ENCODE results near the gene MTFR2. TPM values are rescaled to one million over a fixed set of nuclear protein-coding genes. Genes with fewer than 3 reads are reported as not detected.

The MTFR2 gene
- polyA plus RNA-seq, 1 of the 3 experiments (the other 2 are of a cell fraction): 7.4 TPM

DNA sequence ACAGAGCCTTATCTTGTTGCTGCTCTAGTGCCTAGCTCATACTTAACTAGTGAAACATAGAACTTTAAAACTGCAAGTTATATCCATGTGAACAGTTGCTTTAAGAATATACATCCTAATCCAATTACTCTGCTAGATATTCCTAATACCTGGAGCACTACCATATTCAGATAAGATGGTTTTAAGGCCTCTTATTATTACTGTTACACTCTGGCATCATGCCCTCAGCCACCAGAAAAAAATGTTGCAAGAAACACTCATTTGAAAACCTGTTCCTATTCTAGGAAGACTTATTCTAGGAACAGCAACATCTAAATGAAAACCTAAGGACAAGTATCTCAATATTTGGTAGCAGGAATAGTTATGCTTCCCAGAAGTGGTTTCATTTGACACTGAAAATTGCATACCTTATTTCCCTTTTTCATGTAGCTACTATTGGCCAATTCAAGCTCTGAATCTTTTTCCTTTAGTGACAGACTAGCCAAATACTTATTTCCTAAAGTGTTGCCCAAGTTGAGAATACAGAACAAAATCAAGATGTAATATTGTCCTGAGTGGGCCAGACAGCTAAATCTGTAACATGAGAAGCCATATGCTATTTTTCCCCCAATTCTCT is 4.8 kb upstream of the MTFR2 start:
- H3K4me3 ChIP-seq (ENCODE audit: low read depth in 2 of 2, low read length in 1 of 2): no peak overlapping the region
- no peak overlapping the region for H2AFZ ChIP-seq (ENCODE audit: low read depth)
- no peaks in the 10 kb centered on the region for H3K27me3 ChIP-seq (ENCODE audit: insufficient read depth)
- H3K9me2 ChIP-seq: no peaks in the 10 kb centered on the region
- H3K4me2 ChIP-seq: no peak overlapping the region
- peaks cover 73% of the 10 kb centered on the region for H3F3A ChIP-seq (replicated peaks; ENCODE audit: insufficient read depth)
- no peaks in the 10 kb centered on the region for H3K9me3 ChIP-seq
- CTCF ChIA-PET: interaction anchor here (0.9 to 2.3 kb wide), 7 partner anchors 8 to 719 kb away, joined by 3 to 7 read pairs (median 4); no protein-coding TSS in a partner anchor
- H3K4me1 ChIP-seq (ENCODE audit: control insufficient read depth in 1 of 2, insufficient read depth in 2 of 2, low read depth in 1 of 2, low read length in 1 of 2): peaks cover 0 to 12% of the 10 kb centered on the region in 2 experiments; a peak in 2 of 4 replicates
- H3K36me3 ChIP-seq (replicated peaks in 1 of 2; ENCODE audit: control insufficient read depth in 1 of 2, insufficient read depth in 2 of 2, low read length in 1 of 2): peaks cover 34 to 57% of the 10 kb centered on the region in 2 experiments
- peaks cover 7% of the 10 kb centered on the region for H3K79me2 ChIP-seq (ENCODE audit: insufficient read depth)
- no peak overlapping the region for H3K9ac ChIP-seq
- no peaks in the 10 kb centered on the region; the same call in 1 of the 2 replicates for H4K20me1 ChIP-seq (ENCODE audit: insufficient read depth)
- H3K27ac ChIP-seq (ENCODE audit: low read depth in 2 of 2, low read length in 1 of 2): no peak overlapping the region
- TF ChIP-seq MEF2A (IDR thresholded peaks at IDR 0.05; ENCODE audit: borderline replicate concordance, low read depth) (no peak), SIN3A (IDR thresholded peaks at IDR 0.05; ENCODE audit: borderline replicate concordance, low read depth, low read length) (no peak), NFIC (IDR thresholded peaks at IDR 0.05; ENCODE audit: borderline replicate concordance) (no peak), IRF3 (IDR thresholded peaks at IDR 0.05; ENCODE audit: low read depth, low read length) (no peak), NRF1 (IDR thresholded peaks at IDR 0.05; ENCODE audit: low read depth, low read length) (no peak), EP300 (IDR thresholded peaks at IDR 0.05; ENCODE audit: borderline replicate concordance in 1 of 2, low read depth in 1 of 2, low read length in 1 of 2) (no peak), EZH2phosphoT487 (IDR thresholded peaks at IDR 0.05; ENCODE audit: borderline replicate concordance, low read depth) (no peak), USF1 (IDR thresholded peaks at IDR 0.05; ENCODE audit: borderline replicate concordance, low read depth) (no peak), RXRA (IDR thresholded peaks at IDR 0.05; ENCODE audit: borderline replicate concordance, low read depth) (no peak), GABPA (IDR thresholded peaks at IDR 0.05; ENCODE audit: low read depth) (no peak), ELF1 (IDR thresholded peaks at IDR 0.05) (no peak), POLR2AphosphoS5 (IDR thresholded peaks at IDR 0.05; ENCODE audit: low read depth, low read length) (no peak; the same call in 1 of the 2 replicates), CHD2 (IDR thresholded peaks at IDR 0.05; ENCODE audit: low read length, partially characterized antibody) (no peak), TAF1 (IDR thresholded peaks at IDR 0.05; ENCODE audit: borderline replicate concordance, low read depth, low read length) (no peak), TEAD4 (IDR thresholded peaks at IDR 0.05; ENCODE audit: borderline replicate concordance, insufficient read depth) (no peak)
- TF ChIP-seq, protein P1, sequence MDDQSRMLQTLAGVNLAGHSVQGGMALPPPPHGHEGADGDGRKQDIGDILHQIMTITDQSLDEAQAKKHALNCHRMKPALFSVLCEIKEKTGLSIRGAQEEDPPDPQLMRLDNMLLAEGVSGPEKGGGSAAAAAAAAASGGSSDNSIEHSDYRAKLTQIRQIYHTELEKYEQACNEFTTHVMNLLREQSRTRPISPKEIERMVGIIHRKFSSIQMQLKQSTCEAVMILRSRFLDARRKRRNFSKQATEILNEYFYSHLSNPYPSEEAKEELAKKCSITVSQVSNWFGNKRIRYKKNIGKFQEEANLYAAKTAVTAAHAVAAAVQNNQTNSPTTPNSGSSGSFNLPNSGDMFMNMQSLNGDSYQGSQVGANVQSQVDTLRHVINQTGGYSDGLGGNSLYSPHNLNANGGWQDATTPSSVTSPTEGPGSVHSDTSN (IDR thresholded peaks at IDR 0.05): no peak
- TF ChIP-seq, protein P2, sequence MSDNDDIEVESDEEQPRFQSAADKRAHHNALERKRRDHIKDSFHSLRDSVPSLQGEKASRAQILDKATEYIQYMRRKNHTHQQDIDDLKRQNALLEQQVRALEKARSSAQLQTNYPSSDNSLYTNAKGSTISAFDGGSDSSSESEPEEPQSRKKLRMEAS (IDR thresholded peaks at IDR 0.05; ENCODE audit: low read depth): no peak
- DNase-seq: no peak
- POLR2A ChIA-PET: interaction anchor here (0.7 kb wide), 2 partner anchors 35 to 761 kb away, joined by 3 read pairs; partner anchors contain the start of gene BCLAF1
